Lung (tissue), 13 donors: Measurements from ENCODE around the gene MATK. TPM values are rescaled to one million over a fixed set of nuclear protein-coding genes. Genes with fewer than 3 reads are reported as not detected.

ENCODE experiments used
- ATAC-seq: fragments of 200-7000 bp; cut with Tn5 transposase; one replicate; pipeline ENCODE4 v1.9.1; 2020; ENCODE audit warnings: moderate number of reproducible peaks; ENCODE audit not compliant: insufficient read depth, low FRiP score
- DNase-seq, 3 donors: peaks; one replicate each; pipeline ENCODE4 v3.0.0-alpha.2; 2013 to 2017
- H3K27ac ChIP-seq, 2 donors: one replicate each; pipeline ENCODE4 v1.5.1; 2013; ENCODE audit warnings: mild to moderate bottlenecking in 2 of 2, moderate library complexity in 2 of 2, control low read depth in 1 of 2, inconsistent platforms in 1 of 2, low read depth in 1 of 2, low read length in 1 of 2
- H3K27me3 ChIP-seq, 3 donors: one replicate each; pipeline ENCODE4 v1.5.1; 2013; ENCODE audit warnings: low read length in 2 of 3; ENCODE audit not compliant: control insufficient read depth in 3 of 3, insufficient read depth in 3 of 3
- H3K36me3 ChIP-seq, 4 donors: one replicate each; pipeline ENCODE4 v1.5.1; 2013; ENCODE audit warnings: low read length in 4 of 4, mild to moderate bottlenecking in 1 of 4, moderate library complexity in 1 of 4; ENCODE audit not compliant: control insufficient read depth in 4 of 4, insufficient read depth in 4 of 4
- H3K4me1 ChIP-seq, 5 donors: one replicate each; pipeline ENCODE4 v1.5.1; 2013; ENCODE audit warnings: low read length in 5 of 5, mild to moderate bottlenecking in 2 of 5, moderate library complexity in 1 of 5; ENCODE audit not compliant: control insufficient read depth in 5 of 5, insufficient read depth in 5 of 5
- H3K4me3 ChIP-seq: one replicate; pipeline ENCODE4 v1.5.1; 2013; ENCODE audit warnings: mild to moderate bottlenecking, control low read depth, moderate library complexity
- H3K9ac ChIP-seq, 2 donors: one replicate each; pipeline ENCODE4 v1.5.1; 2013; ENCODE audit warnings: low read length in 2 of 2, control low read depth in 1 of 2; ENCODE audit not compliant: insufficient read depth in 1 of 2
- H3K9me3 ChIP-seq, 4 donors: one replicate each; pipeline ENCODE4 v1.5.1; 2013; ENCODE audit warnings: low read length in 3 of 4, mild to moderate bottlenecking in 1 of 4, moderate library complexity in 1 of 4; ENCODE audit not compliant: control insufficient read depth in 4 of 4, insufficient read depth in 3 of 4
- CTCF ChIP-seq: IDR thresholded peaks from 2 replicates; pipeline ENCODE4 v1.5.1; 2012; ENCODE audit warnings: mild to moderate bottlenecking; ENCODE audit errors: control extremely low read depth, extremely low read depth
- WGBS, 2 donors: extraction: QIAGEN DNeasy Blood & Tissue Kit; methylation state at CpG; one replicate each; pipeline ENCODE4 v1.1.7; 2013; 5-methylcytosine and 5-hydroxymethylcytosine counted together
- polyA plus RNA-seq, 2 donors: library from polyadenylated mRNA; stranded (reverse); fragments of 200-250 nt; gene quantifications; one replicate each; pipeline ENCODE4 v1.2.1, GENCODE V29; 2013
- small RNA-seq: library from RNA; depleted of rRNA; stranded (forward); fragments of <200 nt; gene quantifications from one replicate; pipeline ENCODE3, GENCODE V24; 2014; ENCODE audit warnings: low replicate concordance
- total RNA-seq, 2 donors: library from RNA; depleted of rRNA in 1 of 2; stranded (reverse); fragments of >200 nt in 1 of 2; gene quantifications; one replicate each; pipeline ENCODE4 v1.2.1, GENCODE V29; 2014 to 2021
- donor health status: control.
- donor health status: control.
- donor health status: Bipolar disorder and iron deficiency.
- donor health status: healthy.
- donor health status: DM: yes; HTN: yes; CAD: no.

MATK gene
- total and polyA plus RNA-seq, 4 donors: 3.8 to 20.0 (median 6.3) TPM

DNA sequence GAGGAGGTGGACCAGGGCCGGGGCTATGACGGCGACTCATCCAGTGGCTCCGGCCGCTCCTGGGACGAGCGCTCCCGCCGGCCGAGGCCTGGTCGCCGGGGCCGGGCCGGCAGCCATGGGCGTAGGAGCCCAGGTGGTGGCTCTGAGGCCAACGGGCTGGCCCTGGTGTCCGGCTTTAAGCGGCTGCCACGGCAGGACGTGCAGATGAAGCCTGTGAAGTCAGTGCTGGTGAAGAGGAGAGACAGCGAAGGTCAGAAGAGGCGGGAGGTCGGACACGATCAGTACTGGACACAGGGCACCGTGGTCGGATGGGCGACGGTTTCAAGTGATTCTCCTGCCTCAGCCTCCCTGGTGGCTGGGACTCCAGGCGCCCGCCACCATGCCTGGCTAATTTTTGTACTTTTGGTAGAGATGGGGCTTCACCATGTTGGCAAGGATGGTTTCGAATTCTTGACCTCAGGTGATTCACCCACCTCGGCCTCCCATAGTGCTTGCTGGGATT, 55.7 kb downstream of the MATK start:
- H3K27me3 ChIP-seq: no peaks in the 10 kb centered on the region
- H3K36me3 ChIP-seq: peaks cover 0 to 4% (median 0%) of the 10 kb centered on the region in 4 donors
- H3K9me3 ChIP-seq: peaks cover 0 to 3% (median 1%) of the 10 kb centered on the region in 4 donors
- H3K27ac ChIP-seq: no peak overlapping the region
- H3K9ac ChIP-seq: no peak overlapping the region
- ATAC-seq (no peak), DNase-seq (no peak)
- no peak for TF ChIP-seq CTCF
- WGBS, 2 donors: 92 to 95% methylated on average over 32 of the region's 32 CpGs
- H3K4me3 ChIP-seq: no peak overlapping the region
- H3K4me1 ChIP-seq: no peaks in the 10 kb centered on the region

Small RNA genes lying within 50 kb of the gene (small RNA-seq; reads per million reads assigned to genes)
- not detected for gene AC005777.1

Other genes with a start within 250 kb of the MATK start
- 1 to 10 TPM in 1 of 2 donors, under 1 TPM in 1; 0.74 to 5.8 TPM for gene TEKTIP1, start 247.2 kb downstream of the MATK start, total RNA-seq
- gene TEKTIP1, start 247.2 kb downstream of the MATK start, polyA plus RNA-seq: 1 to 10 TPM in 1 of 2 donors, under 1 TPM in 1; 0.20 to 1.1 TPM
- 10 to 100 TPM; 25.5 to 78.4 TPM for gene MFSD12, start 228.8 kb downstream of the MATK start, total RNA-seq
- 10 to 100 TPM; 60.0 to 64.4 TPM for gene MFSD12, start 228.8 kb downstream of the MATK start, polyA plus RNA-seq
- 10 to 100 TPM; 60.2 to 91.3 TPM for gene HMG20B, start 213.4 kb downstream of the MATK start, total RNA-seq
- gene HMG20B, start 213.4 kb downstream of the MATK start, polyA plus RNA-seq: 10 to 100 TPM; 51.1 to 93.4 TPM
- gene GIPC3, start 200.9 kb downstream of the MATK start, total RNA-seq: 1 to 10 TPM; 1.9 to 2.1 TPM
- 1 to 10 TPM; 1.6 to 1.8 TPM for gene GIPC3, start 200.9 kb downstream of the MATK start, polyA plus RNA-seq
- gene TBXA2R, start 179.5 kb downstream of the MATK start, total RNA-seq: 1 to 10 TPM; 2.8 to 7.6 TPM
- 1 to 10 TPM; 2.5 to 4.3 TPM for gene TBXA2R, start 179.5 kb downstream of the MATK start, polyA plus RNA-seq
- gene CACTIN, start 159.6 kb downstream of the MATK start, total RNA-seq: 10 to 100 TPM; 18.4 to 23.4 TPM
- 10 to 100 TPM; 16.7 to 19.1 TPM for gene CACTIN, start 159.6 kb downstream of the MATK start, polyA plus RNA-seq
- 10 to 100 TPM; 22.4 to 39.4 TPM for gene PIP5K1C, start 85.9 kb downstream of the MATK start, total RNA-seq
- gene PIP5K1C, start 85.9 kb downstream of the MATK start, polyA plus RNA-seq: 10 to 100 TPM; 16.3 to 18.6 TPM
- 10 to 100 TPM; 42.8 to 56.4 TPM for gene TJP3, start 78.0 kb downstream of the MATK start, total RNA-seq
- gene TJP3, start 78.0 kb downstream of the MATK start, polyA plus RNA-seq: 10 to 100 TPM; 18.4 to 57.8 TPM
- 10 to 100 TPM; 18.4 to 38.0 TPM for gene APBA3, start 24.7 kb downstream of the MATK start, total RNA-seq
- 10 to 100 TPM; 16.5 to 26.8 TPM for gene APBA3, start 24.7 kb downstream of the MATK start, polyA plus RNA-seq
- gene MRPL54, start 23.7 kb downstream of the MATK start, total RNA-seq: 10 to 100 TPM; 28.9 to 64.1 TPM
- 100 to 1,000 TPM in 1 of 2 donors, 10 to 100 TPM in 1; 63.5 to 137 TPM for gene MRPL54, start 23.7 kb downstream of the MATK start, polyA plus RNA-seq
- gene RAX2, start 14.2 kb downstream of the MATK start, total RNA-seq: not detected
- under 1 TPM in 1 of 2 donors, not detected in 1; 0.01 TPM for gene RAX2, start 14.2 kb downstream of the MATK start, polyA plus RNA-seq
- under 1 TPM; 0.21 to 0.34 TPM for gene ZFR2, start 82.7 kb upstream of the MATK start, total RNA-seq
- gene ZFR2, start 82.7 kb upstream of the MATK start, polyA plus RNA-seq: under 1 TPM; 0.05 to 0.16 TPM
- under 1 TPM in 1 of 2 donors, not detected in 1; 0.09 TPM for gene ATCAY, start 94.3 kb upstream of the MATK start, total RNA-seq
- under 1 TPM in 1 of 2 donors, not detected in 1; under 0.01 TPM for gene ATCAY, start 94.3 kb upstream of the MATK start, polyA plus RNA-seq
- 1 to 10 TPM in 1 of 2 donors, not detected in 1; 1.0 TPM for gene NMRK2, start 146.7 kb upstream of the MATK start, total RNA-seq
- under 1 TPM; 0.13 to 0.26 TPM for gene NMRK2, start 146.7 kb upstream of the MATK start, polyA plus RNA-seq
- gene DAPK3, start 184.7 kb upstream of the MATK start, total RNA-seq: 10 to 100 TPM; 61.9 to 93.9 TPM
- gene DAPK3, start 184.7 kb upstream of the MATK start, polyA plus RNA-seq: 10 to 100 TPM; 78.4 to 80.4 TPM
- gene EEF2, start 199.1 kb upstream of the MATK start, total RNA-seq: 1,000 to 10,000 TPM; 1,474 to 1,934 TPM
- 1,000 to 10,000 TPM in 1 of 2 donors, 100 to 1,000 TPM in 1; 994 to 1,216 TPM for gene EEF2, start 199.1 kb upstream of the MATK start, polyA plus RNA-seq
- gene PIAS4, start 221.4 kb upstream of the MATK start, total RNA-seq: 10 to 100 TPM; 26.7 to 46.2 TPM
- gene PIAS4, start 221.4 kb upstream of the MATK start, polyA plus RNA-seq: 10 to 100 TPM in 1 of 2 donors, 1 to 10 TPM in 1; 9.9 to 16.5 TPM